ENCODE data around the gene TCFL5.

DNA sequence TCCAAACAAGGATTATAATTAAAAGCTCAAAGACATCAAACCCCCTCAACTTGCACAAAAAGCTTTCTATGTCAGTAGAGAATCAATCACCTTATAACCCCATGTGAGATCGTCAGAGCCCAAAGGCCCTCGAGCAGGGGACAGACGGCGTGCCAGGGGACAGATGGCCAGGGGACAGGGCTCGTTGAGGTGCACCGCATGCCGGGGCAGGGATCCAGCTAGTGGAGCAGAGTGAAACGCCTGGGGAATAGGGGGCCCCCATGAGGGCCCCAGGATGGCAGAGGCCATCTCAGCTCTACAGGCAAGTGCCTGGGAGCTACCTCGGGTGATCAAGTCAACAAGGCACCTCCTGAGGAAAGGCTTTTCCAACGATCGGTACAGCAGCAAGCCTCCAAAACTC, 36.0 kb upstream of the TCFL5 start:
- TF ChIP-seq POLR2A (IDR thresholded peaks at IDR 0.05; ENCODE audit: low read depth, low read length) = peak; percentile 16
- TF ChIP-seq, protein P1, sequence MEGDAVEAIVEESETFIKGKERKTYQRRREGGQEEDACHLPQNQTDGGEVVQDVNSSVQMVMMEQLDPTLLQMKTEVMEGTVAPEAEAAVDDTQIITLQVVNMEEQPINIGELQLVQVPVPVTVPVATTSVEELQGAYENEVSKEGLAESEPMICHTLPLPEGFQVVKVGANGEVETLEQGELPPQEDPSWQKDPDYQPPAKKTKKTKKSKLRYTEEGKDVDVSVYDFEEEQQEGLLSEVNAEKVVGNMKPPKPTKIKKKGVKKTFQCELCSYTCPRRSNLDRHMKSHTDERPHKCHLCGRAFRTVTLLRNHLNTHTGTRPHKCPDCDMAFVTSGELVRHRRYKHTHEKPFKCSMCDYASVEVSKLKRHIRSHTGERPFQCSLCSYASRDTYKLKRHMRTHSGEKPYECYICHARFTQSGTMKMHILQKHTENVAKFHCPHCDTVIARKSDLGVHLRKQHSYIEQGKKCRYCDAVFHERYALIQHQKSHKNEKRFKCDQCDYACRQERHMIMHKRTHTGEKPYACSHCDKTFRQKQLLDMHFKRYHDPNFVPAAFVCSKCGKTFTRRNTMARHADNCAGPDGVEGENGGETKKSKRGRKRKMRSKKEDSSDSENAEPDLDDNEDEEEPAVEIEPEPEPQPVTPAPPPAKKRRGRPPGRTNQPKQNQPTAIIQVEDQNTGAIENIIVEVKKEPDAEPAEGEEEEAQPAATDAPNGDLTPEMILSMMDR (IDR thresholded peaks at IDR 0.05; ENCODE audit: extremely low read depth in 1 of 2, insufficient read depth in 1 of 2, low read depth in 1 of 2, low read length in 2 of 2) = no peak
- no peak for TF ChIP-seq EZH2 (IDR thresholded peaks at IDR 0.05; ENCODE audit: borderline replicate concordance, low read depth, low read length, severe bottlenecking)
- no peak for TF ChIP-seq JUN (IDR thresholded peaks at IDR 0.05; ENCODE audit: borderline replicate concordance, insufficient read depth, insufficient read length, low read depth)
- no peak for TF ChIP-seq POLR2AphosphoS5 (IDR thresholded peaks at IDR 0.05; ENCODE audit: insufficient read depth, low read depth, low read length)
- no peak for TF ChIP-seq MYC (IDR thresholded peaks at IDR 0.05; ENCODE audit: low read depth, low read length)
- no peak for TF ChIP-seq FOS (IDR thresholded peaks at IDR 0.05; ENCODE audit: borderline replicate concordance, insufficient read depth, low read length)
- TF ChIP-seq, protein P2, sequence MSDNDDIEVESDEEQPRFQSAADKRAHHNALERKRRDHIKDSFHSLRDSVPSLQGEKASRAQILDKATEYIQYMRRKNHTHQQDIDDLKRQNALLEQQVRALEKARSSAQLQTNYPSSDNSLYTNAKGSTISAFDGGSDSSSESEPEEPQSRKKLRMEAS (IDR thresholded peaks at IDR 0.05; ENCODE audit: insufficient read depth, insufficient read length) = no peak

All from endothelial cell of umbilical vein (primary cell).